HEK293T (cell line): ENCODE data around the gene CELF4.

Source experiments
- BHLHE40 ChIP-seq: fragments of 450-650 bp; IDR thresholded peaks from 2 replicates; pipeline ENCODE4 v1.6.1; 2016; ENCODE audit warnings: mild to moderate bottlenecking, moderate library complexity, borderline replicate concordance
- ELF4 ChIP-seq: fragments of 450-650 bp; IDR thresholded peaks from 2 replicates; pipeline ENCODE4 v1.6.1; 2017; ENCODE audit warnings: antibody characterized with exemption
- FOXA1 ChIP-seq: fragments of 450-650 bp; IDR thresholded peaks from 2 replicates; pipeline ENCODE4 v1.6.1; 2016; ENCODE audit warnings: mild to moderate bottlenecking
- HDGF ChIP-seq: fragments of 450-650 bp; IDR thresholded peaks from 2 replicates; pipeline ENCODE4 v1.6.1; 2017; ENCODE audit warnings: antibody characterized with exemption, borderline replicate concordance
- LEF1 ChIP-seq: fragments of 450-650 bp; IDR thresholded peaks from 2 replicates; pipeline ENCODE4 v1.6.1; 2017; ENCODE audit warnings: mild to moderate bottlenecking, borderline replicate concordance
- NFRKB ChIP-seq: fragments of 450-650 bp; IDR thresholded peaks from 2 replicates; pipeline ENCODE4 v1.6.1; 2016; ENCODE audit warnings: mild to moderate bottlenecking, moderate library complexity
- PKNOX1 ChIP-seq: fragments of 450-650 bp; IDR thresholded peaks from 2 replicates; pipeline ENCODE4 v1.6.1; 2016
- SP1 ChIP-seq: fragments of 450-650 bp; IDR thresholded peaks from 2 replicates; pipeline ENCODE4 v1.6.1; 2017
- SUZ12 ChIP-seq: fragments of 450-650 bp; IDR thresholded peaks from 2 replicates; pipeline ENCODE4 v1.6.1; 2016; ENCODE audit warnings: mild to moderate bottlenecking

- TF ChIP-seq BHLHE40 (no peak), ELF4 (no peak), SP1 (no peak), FOXA1 (no peak), NFRKB (no peak), PKNOX1 (no peak), LEF1 (no peak), SUZ12 (no peak), HDGF (no peak)
Observed at GRCh38 chr18:37393221-37393827, 172.3 kb downstream of the CELF4 start.
